GM18861 (cell line): ENCODE data around the gene TRPM6.

ENCODE experiments used
- ATAC-seq: cut with Tn5 transposase; IDR thresholded peaks from one replicate; pipeline ENCODE4 v1.9.1; 2021; ENCODE audit not compliant: unreplicated experiment

TRPM6 gene

DNA sequence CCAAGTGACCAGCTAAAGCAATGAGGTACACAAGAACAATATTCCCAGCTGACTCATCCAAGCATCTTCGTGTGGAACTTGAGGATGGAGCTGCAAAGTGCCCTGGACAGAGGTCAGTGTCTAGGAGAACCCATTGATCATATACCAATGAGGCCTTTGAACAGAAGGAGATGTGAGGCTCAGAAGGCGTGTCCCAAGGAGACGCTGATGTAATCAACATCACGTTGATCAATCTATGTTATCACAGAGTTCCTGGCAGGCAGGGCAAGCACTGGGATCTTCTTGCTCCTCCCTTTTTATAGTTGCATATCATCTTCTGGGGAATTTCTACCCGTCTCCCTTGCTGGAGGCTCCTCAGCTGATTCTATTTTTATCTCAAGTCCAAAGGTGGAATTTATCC is 163.4 kb downstream of the TRPM6 start:
- no peak for ATAC-seq

DNA sequence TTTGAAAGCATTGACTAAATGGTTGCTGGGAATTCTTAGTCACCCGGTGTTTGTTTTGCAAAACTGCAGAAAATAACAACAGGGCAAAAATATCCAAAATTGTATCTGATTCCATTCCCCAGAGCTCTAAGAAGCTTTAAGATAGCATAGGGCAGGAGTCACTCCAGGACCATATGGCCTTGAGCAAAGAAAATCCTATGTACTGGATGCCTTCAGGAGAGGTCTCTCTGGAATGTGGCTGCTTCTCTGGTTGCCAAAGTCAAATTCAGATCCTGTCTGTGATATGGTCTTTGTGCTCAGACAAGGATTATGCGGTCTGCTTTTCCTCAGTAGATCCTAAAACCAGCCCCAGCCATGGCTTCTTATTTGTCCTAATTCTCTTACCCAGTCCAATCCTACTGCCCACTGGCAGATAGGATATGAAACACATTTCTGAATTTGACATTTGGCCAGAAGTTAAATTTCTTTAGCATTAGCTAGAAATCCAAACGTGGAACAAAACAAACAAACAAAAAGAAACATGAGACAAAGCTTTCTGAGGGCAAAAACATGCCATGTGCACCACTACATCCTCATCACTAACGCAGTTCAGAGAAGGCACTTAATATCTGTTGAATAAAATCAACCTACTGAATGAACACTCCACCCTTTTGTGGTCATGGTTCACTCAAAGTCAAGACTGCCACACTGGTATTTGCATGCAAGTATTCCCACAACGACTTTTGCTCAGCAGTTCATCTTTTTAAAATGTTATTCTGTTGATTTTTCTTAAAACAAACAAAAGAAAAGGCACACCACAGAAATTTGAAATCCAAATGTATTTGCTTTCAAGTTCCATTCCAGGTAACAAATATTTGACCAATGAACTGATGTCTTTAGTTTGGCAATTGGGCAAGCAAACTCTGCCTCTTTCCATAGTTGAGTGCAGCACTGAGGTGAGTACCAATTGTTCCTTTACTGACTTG is 165.7 kb downstream of the TRPM6 start:
- no peak for ATAC-seq

DNA sequence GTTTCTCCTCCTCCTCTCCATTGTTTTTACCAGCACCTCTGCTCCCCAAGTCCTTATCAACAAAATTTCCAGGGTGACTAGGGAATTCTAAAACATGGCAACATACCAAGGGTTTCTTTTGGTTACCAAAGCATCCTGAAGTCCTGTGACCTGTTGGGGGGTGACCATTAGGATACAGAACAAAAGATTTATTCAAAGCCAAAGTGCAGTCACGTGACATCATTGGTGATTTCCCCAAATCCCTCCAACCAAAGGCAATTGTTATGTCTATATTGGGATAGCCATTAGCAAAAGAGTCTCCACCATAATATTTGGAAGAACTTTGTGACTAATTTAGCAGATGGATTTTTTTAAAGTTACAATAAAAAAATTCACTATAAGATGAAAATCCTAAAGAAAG is 168.4 kb downstream of the TRPM6 start:
- no peak for ATAC-seq

DNA sequence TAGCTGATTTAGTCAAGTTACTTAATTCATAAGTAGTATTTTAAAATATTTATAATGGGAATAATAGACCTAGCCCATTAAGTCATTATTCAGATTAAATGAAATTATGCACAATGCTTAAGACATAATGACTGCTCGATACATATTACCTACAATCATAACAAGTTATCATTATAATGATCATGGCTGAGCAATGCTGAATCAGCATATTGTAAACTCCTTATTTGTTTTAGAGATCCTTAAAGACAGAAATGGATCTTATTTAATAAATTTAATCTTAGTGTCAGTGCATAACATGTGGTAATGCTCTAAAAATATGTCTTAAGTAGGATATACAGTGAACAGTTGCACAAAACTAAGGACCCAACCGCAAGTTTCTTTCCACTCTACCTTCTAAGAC is 169.0 kb downstream of the TRPM6 start:
- no peak for ATAC-seq

DNA sequence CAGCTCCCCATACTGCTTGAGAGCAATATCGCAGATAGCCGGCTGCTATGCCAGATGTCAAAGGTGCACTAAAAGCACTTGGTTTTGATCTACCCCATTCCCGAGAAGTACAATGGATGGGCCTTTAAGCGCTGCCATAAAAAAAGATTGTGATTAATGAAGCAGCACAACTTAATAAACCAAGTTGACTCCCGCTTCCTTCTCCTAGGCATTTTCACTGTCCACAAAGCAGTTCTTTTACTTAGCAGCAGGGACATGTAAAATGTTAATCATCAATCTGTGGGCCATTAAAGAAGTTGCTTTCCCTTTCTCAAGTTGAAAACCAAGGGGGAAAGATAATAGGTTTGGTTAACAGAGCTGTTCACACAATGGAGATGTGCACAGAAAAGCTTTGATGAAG is 176.4 kb downstream of the TRPM6 start:
- ATAC-seq: no peak

DNA sequence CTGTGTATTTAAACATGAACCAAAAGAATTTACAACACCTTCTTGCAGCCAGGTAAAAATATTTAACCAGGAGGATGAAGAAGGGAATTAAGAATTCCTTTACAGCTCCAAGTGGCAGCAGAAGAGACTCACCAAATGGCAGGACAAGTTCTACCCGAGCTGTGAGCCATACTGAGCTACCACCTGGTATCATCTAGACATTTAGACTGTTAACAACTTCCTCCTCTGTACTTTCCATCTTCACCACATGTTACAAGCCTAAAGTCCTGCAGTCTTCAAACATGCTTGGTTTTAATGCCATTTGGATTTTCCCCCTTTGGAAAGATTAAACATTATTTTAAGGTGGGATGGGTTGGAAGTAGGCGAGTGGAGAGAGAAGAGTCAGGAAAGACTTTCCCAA is 190.2 kb downstream of the TRPM6 start:
- no peak for ATAC-seq

DNA sequence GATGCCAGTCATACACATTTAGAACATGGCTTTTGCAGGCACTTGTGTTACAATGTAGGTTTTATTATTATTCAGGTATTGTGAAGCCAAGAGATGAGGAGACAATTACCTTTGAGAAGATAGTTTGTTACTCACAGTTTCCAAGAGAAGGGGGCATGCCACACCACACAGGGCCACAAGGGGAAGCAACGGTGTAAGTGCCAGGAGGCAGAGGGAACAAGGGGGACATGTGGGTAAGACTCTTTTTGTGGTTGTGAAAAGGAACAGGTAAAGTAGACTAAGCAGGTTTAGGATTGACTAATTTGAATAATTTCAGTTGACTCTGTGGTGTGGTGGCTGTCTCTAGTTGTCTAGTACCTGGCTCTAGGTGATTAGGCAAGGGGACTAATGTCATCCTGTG is 191.2 kb downstream of the TRPM6 start:
- no peak for ATAC-seq

DNA sequence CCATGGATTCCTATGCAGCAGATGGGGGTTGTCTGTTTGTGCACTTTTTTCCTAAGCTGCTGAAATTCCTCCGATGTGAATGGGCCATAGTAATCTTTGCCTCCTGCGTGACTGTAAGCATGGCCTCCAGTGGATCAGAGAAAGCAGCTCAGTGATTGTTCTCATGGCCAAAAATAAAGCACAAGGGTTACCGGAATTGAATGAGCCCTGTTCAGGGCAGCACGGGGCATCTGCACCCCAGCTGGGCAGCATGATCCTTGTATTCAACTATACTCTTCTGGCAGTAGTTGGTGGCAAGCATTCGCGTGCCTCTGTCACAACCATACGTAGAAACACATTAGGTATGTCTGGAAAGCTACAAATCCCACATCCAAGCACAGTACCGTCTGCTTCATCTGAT is 196.7 kb downstream of the TRPM6 start:
- ATAC-seq: no peak

DNA sequence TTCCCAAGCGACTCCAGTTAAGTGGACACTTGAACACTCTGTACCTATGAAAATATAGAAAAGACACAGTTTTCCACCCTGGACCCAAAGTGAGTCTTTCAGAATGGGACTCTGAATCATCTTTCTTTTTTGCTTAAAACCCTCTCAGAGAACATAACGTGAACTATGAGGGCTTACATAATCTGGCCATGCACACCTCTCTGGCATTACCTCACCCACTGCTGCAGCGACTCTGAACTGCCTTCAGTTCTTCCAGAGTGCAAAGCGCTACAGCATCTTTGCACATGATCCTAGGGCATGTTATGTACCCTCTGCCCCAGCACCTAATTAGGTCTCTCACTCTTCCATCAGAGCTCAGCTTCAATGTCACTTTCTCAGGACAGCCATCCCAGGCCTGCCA is 204.4 kb downstream of the TRPM6 start:
- no peak for ATAC-seq

DNA sequence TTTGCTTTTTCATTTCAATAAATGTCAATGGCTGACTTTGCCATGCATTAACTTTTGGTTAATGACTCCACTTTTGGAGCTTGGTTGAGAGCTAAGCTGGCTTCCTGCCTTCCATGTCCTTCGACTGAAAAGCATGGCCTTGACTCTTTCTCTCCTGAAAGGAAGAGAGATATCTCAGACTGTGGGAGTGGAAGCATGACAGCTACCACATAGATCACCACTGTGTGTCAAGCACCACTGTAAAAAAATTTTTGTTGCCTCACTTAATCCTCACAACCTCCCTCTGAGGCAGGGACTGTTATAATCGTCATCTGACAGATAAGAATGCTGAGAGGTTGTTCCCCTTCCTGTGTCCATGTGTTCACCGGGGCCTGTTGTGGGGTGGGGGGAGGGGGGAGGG is 205.8 kb downstream of the TRPM6 start:
- ATAC-seq: no peak

DNA sequence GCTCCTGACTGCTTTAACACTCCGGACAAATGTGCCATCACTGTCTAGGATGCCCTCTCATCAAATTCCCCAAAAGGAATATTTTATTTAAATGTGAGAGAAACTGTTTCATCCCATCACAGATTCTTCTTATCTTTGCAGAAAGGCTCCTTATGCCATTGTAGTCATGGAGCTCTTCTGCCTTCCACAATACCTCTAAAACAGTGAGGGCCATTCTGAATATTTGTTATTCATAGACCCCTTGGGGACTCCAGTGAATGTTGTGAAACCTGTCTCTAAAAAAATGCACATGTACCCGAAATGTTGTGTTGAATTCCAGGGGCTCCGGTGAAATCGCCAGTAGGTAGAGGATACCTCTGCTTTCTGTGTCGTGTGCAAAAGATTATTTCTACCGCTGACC is 213.6 kb downstream of the TRPM6 start:
- ATAC-seq: no peak
